Astrocyte (in vitro differentiated cells and primary cell): ENCODE results near the gene XPNPEP1.

Experiments used
- EZH2 ChIP-seq: IDR thresholded peaks from 2 replicates; pipeline ENCODE4 v1.6.1; 2012; ENCODE audit warnings: mild to moderate bottlenecking, low read length, inconsistent platforms; ENCODE audit not compliant: insufficient read depth
- TF ChIP-seq, protein P1 (sequence below): IDR thresholded peaks from 2 replicates; pipeline ENCODE4 v1.5.1; 2011; ENCODE audit warnings: low read depth, mild to moderate bottlenecking, inconsistent platforms, low read length, moderate library complexity; ENCODE audit not compliant: insufficient read depth

DNA sequence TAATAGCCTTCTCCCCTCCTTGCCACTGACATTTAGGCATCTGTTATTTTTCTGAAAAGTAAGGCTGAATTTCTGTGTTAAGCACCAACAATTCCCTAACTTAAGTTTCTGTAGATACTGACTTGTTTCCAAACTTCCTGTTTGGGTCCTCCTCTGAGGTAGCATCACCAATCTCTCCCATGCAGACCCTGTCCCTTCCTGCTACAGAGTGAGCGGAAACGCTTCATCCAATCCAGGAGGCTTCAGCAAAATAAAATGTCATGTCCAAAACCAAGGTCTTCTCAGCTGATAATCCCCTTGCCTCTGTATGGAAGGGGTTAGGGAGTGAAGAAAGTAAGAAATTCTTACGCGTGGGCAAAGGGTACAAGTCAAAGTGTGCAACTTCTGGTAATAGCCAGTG, 29.9 kb downstream of the XPNPEP1 start:
- TF ChIP-seq, protein P1, sequence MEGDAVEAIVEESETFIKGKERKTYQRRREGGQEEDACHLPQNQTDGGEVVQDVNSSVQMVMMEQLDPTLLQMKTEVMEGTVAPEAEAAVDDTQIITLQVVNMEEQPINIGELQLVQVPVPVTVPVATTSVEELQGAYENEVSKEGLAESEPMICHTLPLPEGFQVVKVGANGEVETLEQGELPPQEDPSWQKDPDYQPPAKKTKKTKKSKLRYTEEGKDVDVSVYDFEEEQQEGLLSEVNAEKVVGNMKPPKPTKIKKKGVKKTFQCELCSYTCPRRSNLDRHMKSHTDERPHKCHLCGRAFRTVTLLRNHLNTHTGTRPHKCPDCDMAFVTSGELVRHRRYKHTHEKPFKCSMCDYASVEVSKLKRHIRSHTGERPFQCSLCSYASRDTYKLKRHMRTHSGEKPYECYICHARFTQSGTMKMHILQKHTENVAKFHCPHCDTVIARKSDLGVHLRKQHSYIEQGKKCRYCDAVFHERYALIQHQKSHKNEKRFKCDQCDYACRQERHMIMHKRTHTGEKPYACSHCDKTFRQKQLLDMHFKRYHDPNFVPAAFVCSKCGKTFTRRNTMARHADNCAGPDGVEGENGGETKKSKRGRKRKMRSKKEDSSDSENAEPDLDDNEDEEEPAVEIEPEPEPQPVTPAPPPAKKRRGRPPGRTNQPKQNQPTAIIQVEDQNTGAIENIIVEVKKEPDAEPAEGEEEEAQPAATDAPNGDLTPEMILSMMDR: no peak
- no peak for TF ChIP-seq EZH2
